SHP77 treated with DMSO at 0.1 percent for 48 hours (cell line): ENCODE measurements around the gene DOCK2.
"Not testable (repeated sequence)": the region's sequence is repeated elsewhere in the genome, so short reads cannot be mapped to it uniquely, and the experiment has no call there.

Source experiments
- DNase-seq: peaks from one replicate; lab custom pipeline; 2025; lab: John Stamatoyannopoulos, UW

DOCK2 gene

GRCh38 chr5:169641253-169641652 is 4.2 kb downstream of the DOCK2 start:
- no peak for DNase-seq

DNA sequence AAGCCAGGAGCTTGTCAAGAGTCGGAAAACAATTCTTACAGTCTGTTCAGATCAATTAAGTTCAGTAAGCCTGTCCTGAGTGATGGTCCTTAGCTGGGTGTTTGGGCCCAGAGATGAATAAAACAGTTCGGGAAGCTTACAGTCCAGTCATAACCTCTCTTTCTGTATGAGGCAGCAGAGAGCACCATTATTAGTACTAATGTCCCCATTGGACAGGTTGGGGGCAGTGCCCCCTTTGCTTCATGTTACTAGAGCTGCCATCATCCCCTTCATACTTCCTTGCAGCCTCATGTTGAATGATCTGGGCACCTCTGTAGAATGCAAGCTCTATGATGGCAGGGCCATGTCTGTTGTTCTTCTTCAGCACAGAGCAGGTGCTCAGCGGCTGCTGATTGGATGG is 9.8 kb downstream of the DOCK2 start:
- DNase-seq: no peak

DNA sequence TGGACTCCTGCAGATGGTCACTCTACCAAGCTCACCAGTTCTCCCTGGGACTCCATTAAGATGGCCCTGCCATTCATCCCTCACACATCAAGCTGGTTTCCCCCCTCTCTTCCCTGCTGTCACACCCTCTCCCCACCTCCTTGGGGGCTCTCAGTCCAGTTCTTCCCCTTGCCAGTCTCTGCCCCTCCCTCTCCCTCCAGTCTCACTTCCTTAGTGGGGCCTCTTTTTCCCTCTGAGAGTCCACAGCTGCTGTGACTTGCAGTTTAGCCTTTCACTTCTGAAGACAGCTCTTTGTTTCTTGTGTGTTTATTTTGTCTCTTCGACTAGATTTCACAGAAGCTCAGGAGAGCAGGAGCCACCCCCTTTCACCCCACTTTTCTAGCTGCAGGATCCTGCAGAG is 10.5 kb downstream of the DOCK2 start:
- no peak for DNase-seq

DNA sequence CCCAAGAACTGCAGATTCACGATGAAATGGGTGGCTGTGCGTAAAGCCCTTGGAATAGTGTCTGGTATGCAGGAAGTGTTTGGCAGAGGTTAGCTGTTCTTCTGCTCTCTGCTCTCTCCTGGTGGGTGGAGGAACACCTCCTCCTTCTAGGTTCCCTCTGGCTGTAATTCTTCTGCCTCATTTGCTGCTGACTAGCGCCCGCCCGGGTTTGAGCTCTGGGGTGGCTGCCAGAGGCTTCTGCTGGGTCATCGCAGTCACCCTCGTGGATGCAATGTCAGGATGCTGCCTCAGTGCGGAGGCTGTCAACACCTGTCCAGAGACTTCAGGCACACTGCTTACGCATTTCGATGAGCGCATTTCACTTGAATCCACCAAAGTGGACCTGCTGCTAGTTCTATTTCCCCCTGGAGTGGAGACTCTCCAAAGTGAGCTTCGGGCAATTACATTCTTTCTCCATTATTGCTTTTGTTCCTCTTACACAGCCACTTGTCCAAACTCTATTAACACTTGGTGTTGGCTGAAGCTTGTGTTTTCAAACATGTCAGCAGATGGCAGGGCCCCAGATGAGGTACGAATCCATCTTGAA is 11.7 kb downstream of the DOCK2 start:
- DNase-seq: no peak

DNA sequence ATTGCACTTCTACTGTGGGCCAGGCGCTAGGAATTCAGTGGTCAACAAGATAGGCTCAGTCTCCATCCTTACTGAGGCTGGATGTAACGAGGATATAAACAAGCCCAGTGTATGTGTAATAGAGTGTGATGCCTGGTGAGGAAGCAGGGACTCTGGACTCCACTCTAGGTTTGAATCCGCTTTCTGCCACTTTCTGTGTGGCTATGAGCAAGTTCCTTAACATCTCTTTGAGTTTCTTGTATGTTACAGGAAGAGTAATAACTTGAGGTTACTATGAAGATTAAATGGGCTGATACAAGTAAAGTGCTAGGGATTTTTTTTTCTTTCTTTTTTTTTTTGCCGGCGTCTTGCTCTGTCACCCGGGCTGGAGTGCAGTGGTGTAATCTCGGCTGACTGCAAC is 12.4 kb downstream of the DOCK2 start:
- DNase-seq: no peak

DNA sequence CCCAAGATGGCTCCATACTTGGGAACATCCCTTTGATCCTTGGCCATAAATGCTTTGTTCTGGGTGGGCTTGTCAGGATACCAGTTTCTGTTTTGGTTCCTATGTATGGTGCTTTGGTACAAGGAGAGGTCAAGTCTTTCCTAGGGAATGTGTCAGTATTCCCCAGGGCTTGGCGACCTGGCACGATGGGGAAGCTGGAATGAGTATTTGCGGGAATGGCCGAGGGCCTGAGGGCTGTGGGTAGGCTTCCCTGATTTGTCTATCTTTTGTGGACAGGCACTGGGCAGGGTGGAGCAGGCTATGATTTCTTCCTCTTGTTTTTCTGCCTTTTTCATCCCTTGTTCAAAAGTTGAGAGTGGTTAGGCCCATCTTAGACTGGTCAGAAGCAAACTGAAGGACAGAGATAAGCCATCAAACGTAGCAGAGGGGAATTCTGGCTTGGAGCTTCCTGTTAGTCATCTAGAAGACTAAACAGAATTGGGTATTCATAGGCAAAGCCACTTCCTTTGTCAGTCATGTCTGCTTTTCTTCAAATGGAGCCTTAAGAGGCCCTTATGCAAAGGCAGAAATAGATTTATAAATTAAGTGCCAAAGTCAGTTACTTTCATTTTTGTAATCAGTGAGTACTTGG is 13.7 kb downstream of the DOCK2 start:
- DNase-seq: no peak

- no peak for DNase-seq
Observed at GRCh38 chr5:169651526-169651925, 14.5 kb downstream of the DOCK2 start.

DNA sequence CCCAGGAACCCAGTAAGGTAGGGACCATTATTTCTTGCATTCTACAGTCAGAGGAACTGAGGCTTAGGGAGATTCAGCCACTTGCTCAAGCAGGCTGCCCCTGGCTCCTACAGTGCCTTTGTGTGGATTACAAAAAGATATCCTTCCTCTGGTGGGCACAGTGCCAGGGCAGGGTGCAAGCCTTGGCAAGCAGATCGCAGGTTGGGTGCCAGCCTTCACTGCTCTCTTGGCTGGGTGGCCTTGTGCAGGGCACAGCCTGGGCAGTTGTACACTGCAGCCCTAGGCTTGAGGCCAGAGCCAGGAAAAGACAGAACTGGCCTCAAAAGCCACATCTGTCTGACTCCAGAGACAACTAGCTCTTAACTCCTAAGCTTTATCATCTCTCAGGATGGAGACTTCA is 15.0 kb downstream of the DOCK2 start:
- no peak for DNase-seq

DNA sequence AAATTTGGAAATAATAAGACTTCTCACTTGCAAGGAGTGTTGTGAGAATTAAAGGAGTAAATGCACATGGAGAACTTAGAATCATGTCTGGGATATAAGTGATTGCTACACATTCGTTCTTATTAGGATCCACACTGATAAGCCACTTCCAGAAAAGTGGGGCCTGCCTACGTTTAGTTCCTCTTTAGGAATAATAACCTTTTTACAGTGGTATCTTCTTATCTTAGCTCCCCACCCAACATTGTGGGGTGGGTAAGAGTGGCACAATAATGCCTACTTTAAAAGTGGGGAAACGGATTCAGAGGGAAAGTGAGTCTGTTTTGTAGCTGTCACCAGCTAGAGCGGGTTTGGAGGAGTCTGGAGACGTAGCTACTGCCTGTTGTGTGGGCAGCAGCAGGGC is 16.0 kb downstream of the DOCK2 start:
- no peak for DNase-seq

DNA sequence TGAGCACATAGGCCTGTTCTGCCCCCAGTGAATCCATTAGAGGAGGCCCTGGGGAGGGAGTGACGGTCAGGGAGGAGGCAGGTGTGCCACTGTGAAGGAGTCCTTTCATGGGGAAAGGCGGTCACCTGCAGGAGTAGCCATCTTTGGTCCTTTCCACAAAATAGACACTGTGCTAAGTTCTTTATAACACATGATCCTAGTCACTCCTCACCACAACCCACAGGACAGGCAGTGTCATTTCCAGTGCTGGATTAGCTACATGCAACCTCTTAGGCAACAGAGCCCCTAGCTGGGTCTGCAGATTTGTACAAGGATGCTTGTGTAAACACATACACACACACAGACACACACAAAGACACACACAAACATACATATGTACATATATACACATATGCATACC is 18.3 kb downstream of the DOCK2 start:
- DNase-seq: no peak

DNA sequence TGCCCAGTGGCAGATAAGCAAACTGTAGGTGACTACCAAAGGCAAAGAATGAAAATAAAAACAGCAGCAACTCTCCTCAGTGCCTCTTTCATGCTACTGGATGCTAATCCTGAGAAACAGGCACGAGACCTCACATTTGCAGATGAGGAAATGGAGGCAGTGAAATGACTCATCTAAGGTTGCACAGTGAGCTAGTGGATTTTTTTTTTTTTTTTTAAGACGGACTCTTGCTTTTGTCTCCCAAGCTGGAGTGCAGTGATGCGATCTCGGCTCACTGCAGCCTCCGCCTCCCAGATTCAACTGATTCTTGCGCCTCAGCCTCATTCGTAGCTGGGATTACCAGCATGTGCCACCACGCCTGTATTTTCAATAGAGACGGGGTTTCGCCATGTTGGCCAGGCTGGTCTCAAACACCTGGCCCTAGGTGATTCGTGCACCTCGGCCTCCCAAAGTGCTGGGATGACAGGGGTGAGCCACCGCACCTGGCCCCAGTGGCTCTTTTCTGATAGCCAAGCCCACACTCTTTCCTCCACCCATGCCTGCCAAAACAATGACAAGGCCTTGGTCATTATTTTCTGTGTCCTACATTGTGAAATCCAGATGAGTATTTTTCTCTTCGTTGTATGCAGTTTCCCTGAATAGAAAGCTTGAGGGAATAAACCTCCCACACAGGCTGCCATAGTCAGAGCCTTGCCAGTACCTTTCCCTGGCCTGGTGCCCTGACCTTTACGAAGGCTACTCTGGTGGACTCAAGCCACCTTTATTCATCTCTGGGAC is 19.2 kb downstream of the DOCK2 start:
- DNase-seq: no peak

DNA sequence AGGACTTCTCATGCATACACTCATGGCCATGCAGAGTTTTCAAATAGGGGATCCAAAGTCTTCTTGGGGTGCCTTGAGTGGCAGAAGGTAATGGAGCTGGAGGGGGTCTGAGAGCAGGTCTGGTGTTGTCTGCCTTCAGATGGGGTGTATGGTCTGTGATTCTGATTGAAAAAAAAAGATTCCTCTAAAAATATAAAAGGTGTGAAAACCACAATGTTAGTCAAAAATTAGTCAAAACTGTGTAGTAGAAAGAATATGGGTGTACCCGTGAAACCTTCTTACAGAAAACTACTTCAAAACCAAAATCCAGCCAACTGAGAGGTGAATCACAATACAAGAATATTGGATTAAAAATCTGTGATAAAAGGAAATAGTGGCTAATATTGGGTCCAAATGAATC is 20.1 kb downstream of the DOCK2 start:
- no peak for DNase-seq

DNA sequence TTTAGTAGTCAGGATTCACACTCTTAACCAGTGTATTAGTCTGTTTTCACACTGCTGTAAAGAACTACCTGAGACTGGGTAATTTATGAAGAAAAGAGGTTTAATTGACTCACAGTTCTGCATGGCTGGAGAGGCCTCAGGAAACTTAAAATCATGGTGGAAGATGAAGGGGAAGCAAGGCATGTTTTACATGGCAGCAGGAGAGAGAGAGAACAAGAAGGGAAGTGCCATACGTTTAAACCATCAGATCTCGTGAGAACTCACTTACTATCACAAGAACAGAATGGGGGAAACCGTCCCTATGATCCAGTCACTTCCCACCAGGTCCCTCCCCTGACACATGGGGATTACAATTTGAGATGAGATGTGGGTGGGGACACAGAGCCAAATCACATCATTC is 25.4 kb downstream of the DOCK2 start:
- not testable (repeated sequence) for DNase-seq

GRCh38 chr5:169663537-169663936 is 26.5 kb downstream of the DOCK2 start:
- no peak for DNase-seq

GRCh38 chr5:169666365-169666764 is 29.3 kb downstream of the DOCK2 start:
- DNase-seq: no peak

GRCh38 chr5:169667896-169668674 is 31.0 kb downstream of the DOCK2 start:
- DNase-seq: no peak

GRCh38 chr5:169668732-169669131 is 31.7 kb downstream of the DOCK2 start:
- peak; percentile 18 for DNase-seq

GRCh38 chr5:169670769-169671525 is 33.9 kb downstream of the DOCK2 start:
- no peak for DNase-seq

DNA sequence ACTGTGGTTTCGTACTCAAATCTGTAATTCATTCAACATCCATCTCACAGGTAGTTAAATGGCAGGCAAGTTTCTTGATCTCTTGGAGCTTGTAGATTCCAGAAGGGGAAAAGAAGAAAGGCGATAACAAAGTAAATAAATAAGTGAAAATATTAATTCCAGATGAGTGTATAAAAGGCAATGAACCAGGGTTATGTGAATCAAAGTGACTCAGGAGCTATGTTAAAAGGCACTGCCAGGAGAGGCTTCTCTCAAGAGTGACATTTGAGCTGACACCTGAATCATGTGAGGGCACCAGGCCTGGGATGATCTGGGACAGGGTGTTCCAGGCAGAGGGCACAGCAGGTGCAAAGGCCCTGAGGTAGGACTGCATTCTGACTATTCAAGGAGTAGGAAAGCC is 45.0 kb downstream of the DOCK2 start:
- no peak for DNase-seq

GRCh38 chr5:169686137-169686536 is 49.1 kb downstream of the DOCK2 start:
- DNase-seq: no peak

DNA sequence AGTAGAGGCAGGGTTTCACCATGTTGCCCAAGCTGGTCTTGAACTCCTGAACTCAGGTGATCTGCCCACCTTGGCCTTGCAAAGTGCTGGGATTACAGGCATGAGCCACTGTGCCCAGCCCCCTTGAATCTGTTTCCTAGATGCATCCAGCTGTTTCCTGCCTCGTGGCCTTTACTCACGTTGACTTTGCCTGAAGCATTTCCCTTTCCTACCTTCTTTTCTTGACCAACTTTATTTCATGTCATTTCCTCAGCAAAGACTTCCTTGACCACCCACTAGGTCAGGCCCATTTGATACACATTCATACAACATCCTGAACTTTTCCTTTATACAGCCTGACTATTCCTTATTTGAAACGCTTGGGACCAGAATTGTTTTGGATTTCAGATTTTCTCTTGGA is 51.0 kb downstream of the DOCK2 start:
- no peak for DNase-seq

DNA sequence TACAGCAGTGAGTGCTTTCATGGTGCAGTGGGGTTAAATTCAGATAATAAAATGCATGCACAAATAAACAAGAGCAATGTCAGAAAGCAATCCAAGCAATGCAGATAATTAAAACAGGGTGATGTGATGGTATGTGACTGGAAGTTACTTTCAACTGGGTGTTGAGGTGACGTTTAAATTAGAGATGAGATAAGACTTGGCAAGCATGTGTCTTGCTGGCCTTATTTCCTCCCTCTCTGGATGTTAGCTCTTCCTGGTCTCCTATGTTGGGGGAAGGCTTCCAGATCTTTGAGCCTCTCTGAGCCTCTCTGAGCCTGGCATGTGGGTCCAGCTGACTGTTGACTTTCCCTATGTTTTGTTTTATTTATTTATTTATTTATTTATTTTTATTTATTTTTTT is 54.4 kb downstream of the DOCK2 start:
- no peak for DNase-seq
